Fibroblast of lung (primary cell): ENCODE measurements around the gene LGALSL. TPM values are rescaled to one million over a fixed set of nuclear protein-coding genes. Genes with fewer than 3 reads are reported as not detected.

Experiments used
- DNase-seq, 2 donors: peaks; one replicate each; pipeline versions ENCODE4 v3.0.0 to v3.0.0-alpha.2; 2010; ENCODE audit warnings: low read depth in 2 of 2
- H2AFZ ChIP-seq: 2 replicates; pipeline ENCODE4 v1.5.1; 2012; ENCODE audit warnings: low read length, control low read depth, inconsistent platforms
- H3K27ac ChIP-seq: 2 replicates; pipeline ENCODE4 v1.5.1; 2011; ENCODE audit warnings: low read length, control low read depth; ENCODE audit not compliant: insufficient read depth
- H3K27me3 ChIP-seq: 2 replicates; pipeline ENCODE4 v1.5.1; 2011; ENCODE audit warnings: mild to moderate bottlenecking, low read length; ENCODE audit not compliant: control insufficient read depth, insufficient read depth
- H3K36me3 ChIP-seq: 2 replicates; pipeline ENCODE4 v1.5.1; 2011; ENCODE audit warnings: low read length; ENCODE audit not compliant: control insufficient read depth, insufficient read depth
- H3K4me1 ChIP-seq: 2 replicates; pipeline ENCODE4 v1.5.1; 2011; ENCODE audit warnings: low read length; ENCODE audit not compliant: control insufficient read depth, insufficient read depth; ENCODE audit errors: extremely low read depth
- H3K4me2 ChIP-seq: 2 replicates; pipeline ENCODE4 v1.5.1; 2011; ENCODE audit warnings: low read length, control low read depth; ENCODE audit not compliant: insufficient read depth; ENCODE audit errors: extremely low read depth
- H3K4me3 ChIP-seq, 4 experiments: fragments of 200-600 bp in 1 of 4; sonication (generic) in 1 of 4; replicated peaks in 1 of 4; 2 replicates each; pipeline ENCODE4 v1.5.1; 2011 to 2016; ENCODE audit warnings: low read length in 4 of 4, low read depth in 3 of 4, mild to moderate bottlenecking in 3 of 4, control low read depth in 2 of 4, inconsistent platforms in 1 of 4, mixed read lengths in 1 of 4; ENCODE audit not compliant: insufficient read depth in 1 of 4; ENCODE audit errors: control extremely low read depth in 1 of 4
- H3K79me2 ChIP-seq: 2 replicates; pipeline ENCODE4 v1.5.1; 2012; ENCODE audit warnings: mild to moderate bottlenecking, low read length, inconsistent platforms; ENCODE audit not compliant: control insufficient read depth, insufficient read depth
- H3K9ac ChIP-seq: 2 replicates; pipeline ENCODE4 v1.5.1; 2011; ENCODE audit warnings: mild to moderate bottlenecking, low read length, control low read depth; ENCODE audit not compliant: insufficient read depth
- H3K9me3 ChIP-seq: 2 replicates; pipeline ENCODE4 v1.5.1; 2012; ENCODE audit warnings: low read depth, low read length; ENCODE audit not compliant: control insufficient read depth, insufficient read depth
- H4K20me1 ChIP-seq: 2 replicates; pipeline ENCODE4 v1.5.1; 2011; ENCODE audit warnings: low read length; ENCODE audit not compliant: control insufficient read depth, insufficient read depth; ENCODE audit errors: extremely low read depth
- CTCF ChIP-seq, 2 donors: IDR thresholded peaks in 1 of 2; conservative IDR thresholded peaks in 1 of 2; 1 replicate in 1 of 2; 2 replicates in 1 of 2; pipeline ENCODE4 v1.5.1; 2011 to 2012; ENCODE audit warnings: low read length in 2 of 2, control low read depth in 1 of 2, inconsistent platforms in 1 of 2, low read depth in 1 of 2, mild to moderate bottlenecking in 1 of 2
- EZH2 ChIP-seq: IDR thresholded peaks from 2 replicates; pipeline ENCODE4 v1.5.1; 2012; ENCODE audit warnings: low read length, control low read depth, mild to moderate bottlenecking; ENCODE audit errors: missing control alignments
- polyA plus RNA-seq, 2 donors: library from polyadenylated mRNA; depleted of rRNA in 1 of 2; stranded (reverse) in 1 of 2; unstranded in 1 of 2; fragments of >200 nt; gene quantifications; 2 replicates each; pipeline ENCODE4 v1.2.1, GENCODE V29; 2011 to 2012; ENCODE audit warnings: missing spikeins in 1 of 2
- total RNA-seq: library from RNA; depleted of rRNA; stranded (reverse); fragments of >200 nt; gene quantifications from 2 replicates; pipeline ENCODE4 v1.2.1, GENCODE V29; 2014

Gene LGALSL
- total and polyA plus RNA-seq, 2 donors (not counting 1 experiment from before 2014, with no cell fraction given): 3.1 to 5.7 TPM

- H3K9me3 ChIP-seq: no peaks in the 10 kb centered on the region
- peaks cover 2% of the 10 kb centered on the region for H3K27me3 ChIP-seq
- H3K9ac ChIP-seq: no peak overlapping the region
- no peaks in the 10 kb centered on the region for H4K20me1 ChIP-seq
- H3K79me2 ChIP-seq: no peaks in the 10 kb centered on the region
- H3K4me3 ChIP-seq: no peak overlapping the region
- no peak overlapping the region for H3K4me2 ChIP-seq
- H3K4me1 ChIP-seq: no peaks in the 10 kb centered on the region
- no peak overlapping the region for H2AFZ ChIP-seq
- DNase-seq: peak in 1 of 2 donors; percentile 11
- no peak overlapping the region for H3K27ac ChIP-seq
- H3K36me3 ChIP-seq: no peaks in the 10 kb centered on the region
- TF ChIP-seq EZH2 (no peak), CTCF (conservative IDR thresholded peaks at IDR 0.05 in 1 of 2, IDR thresholded peaks at IDR 0.05 in 1 of 2; ENCODE audit: low read depth in 1 of 2, low read length in 2 of 2) (no peak)
Measured at GRCh38 chr2:64422466-64422865, 31.5 kb upstream of the LGALSL start.

- H3K4me3 ChIP-seq: no peak overlapping the region
- H3K27me3 ChIP-seq: no peaks in the 10 kb centered on the region
- TF ChIP-seq EZH2 (no peak), CTCF (conservative IDR thresholded peaks at IDR 0.05 in 1 of 2, IDR thresholded peaks at IDR 0.05 in 1 of 2; ENCODE audit: low read depth in 1 of 2, low read length in 2 of 2) (no peak)
- no peak overlapping the region for H3K9ac ChIP-seq
- H3K4me2 ChIP-seq: no peak overlapping the region
- H3K9me3 ChIP-seq: no peaks in the 10 kb centered on the region
- H4K20me1 ChIP-seq: no peaks in the 10 kb centered on the region
- no peaks in the 10 kb centered on the region for H3K4me1 ChIP-seq
- no peaks in the 10 kb centered on the region for H3K79me2 ChIP-seq
- no peak overlapping the region for H3K27ac ChIP-seq
- H3K36me3 ChIP-seq: no peaks in the 10 kb centered on the region
- no peak overlapping the region for H2AFZ ChIP-seq
- DNase-seq: no peak
Measured at GRCh38 chr2:64423303-64423702, 30.7 kb upstream of the LGALSL start.

- Histone ChIP-seq H3K4me1 (no peaks in the 10 kb centered on the region), H3K4me3 (no peak overlapping the region), H3K9ac (no peak overlapping the region), H2AFZ (no peak overlapping the region), H3K4me2 (no peak overlapping the region), H4K20me1 (no peaks in the 10 kb centered on the region), H3K79me2 (no peaks in the 10 kb centered on the region), H3K27ac (no peak overlapping the region), H3K36me3 (no peaks in the 10 kb centered on the region), H3K9me3 (no peaks in the 10 kb centered on the region), H3K27me3 (no peaks in the 10 kb centered on the region)
- TF ChIP-seq EZH2: no peak
- no peak for DNase-seq
Measured at GRCh38 chr2:64424416-64424987, 29.5 kb upstream of the LGALSL start.
